ENCODE results near the gene SLC24A2. TPM values are rescaled to one million over a fixed set of nuclear protein-coding genes. Genes with fewer than 3 reads are reported as not detected.

The SLC24A2 gene
- polyA plus RNA-seq, 1 donor (not counting 4 experiments of a cell fraction or from before 2014, with no cell fraction given) = not detected

- Histone ChIP-seq H3K9me1 (ENCODE audit: control insufficient read depth, extremely low read depth, insufficient read depth, low read length) (no peaks in the 10 kb centered on the region), H3K4me1 (ENCODE audit: control insufficient read depth, extremely low read depth, insufficient read depth, low read length) (no peaks in the 10 kb centered on the region), H2AFZ (ENCODE audit: control insufficient read depth, low read length) (no peak overlapping the region), H3K9ac (ENCODE audit: control insufficient read depth, extremely low read depth, insufficient read depth, low read length) (no peak overlapping the region), H3K36me3 (ENCODE audit: control insufficient read depth in 2 of 2, extremely low read depth in 1 of 2, insufficient read depth in 2 of 2, low read length in 2 of 2) (no peaks in the 10 kb centered on the region), H3K79me2 (ENCODE audit: control insufficient read depth, insufficient read depth, low read length) (no peaks in the 10 kb centered on the region), H3K4me2 (ENCODE audit: control insufficient read depth, extremely low read depth, insufficient read depth, low read depth, low read length) (no peak overlapping the region), H3K27ac (ENCODE audit: control insufficient read depth, insufficient read depth, low read length) (no peak overlapping the region), H3K27me3 (ENCODE audit: control insufficient read depth, extremely low read depth, insufficient read depth, low read length) (no peaks in the 10 kb centered on the region), H3K9me3 (ENCODE audit: control insufficient read depth, low read depth, low read length) (no peaks in the 10 kb centered on the region), H4K20me1 (ENCODE audit: control insufficient read depth, extremely low read depth, insufficient read depth, low read length) (no peaks in the 10 kb centered on the region), H3K4me3 (ENCODE audit: control insufficient read depth in 2 of 3, extremely low read depth in 1 of 3, insufficient read depth in 2 of 3, low read depth in 1 of 3, low read length in 3 of 3) (no peak overlapping the region)
- DNase-seq (ENCODE audit: low read depth, low spot score) = no peak
- FAIRE-seq = no peak
- dilution Hi-C loops (cut with MboI; ENCODE audit: extremely low pct_ligation_motif_present, low sequenced_read_pairs) = no loop called here
- TF ChIP-seq CTCF (optimal IDR thresholded peaks at IDR 0.05 in 1 of 3, IDR thresholded peaks at IDR 0.05 in 1 of 3, conservative IDR thresholded peaks at IDR 0.05 in 1 of 3; ENCODE audit: extremely low read depth in 1 of 3, insufficient read depth in 2 of 3, low read length in 3 of 3) = no peak
- TF ChIP-seq EZH2 (IDR thresholded peaks at IDR 0.05; ENCODE audit: low read length) = no peak
These were observed 33.9 kb downstream of the SLC24A2 start for GRCh38 chr9:19754921-19755320.

- Histone ChIP-seq H3K4me2 (ENCODE audit: control insufficient read depth, extremely low read depth, insufficient read depth, low read depth, low read length) (peak overlapping the region; percentile 35), H3K9me3 (ENCODE audit: control insufficient read depth, low read depth, low read length) (no peaks in the 10 kb centered on the region), H3K9me1 (ENCODE audit: control insufficient read depth, extremely low read depth, insufficient read depth, low read length) (no peaks in the 10 kb centered on the region), H3K36me3 (ENCODE audit: control insufficient read depth in 2 of 2, extremely low read depth in 1 of 2, insufficient read depth in 2 of 2, low read length in 2 of 2) (no peaks in the 10 kb centered on the region), H3K27ac (ENCODE audit: control insufficient read depth, insufficient read depth, low read length) (peak overlapping the region; percentile 7), H3K9ac (ENCODE audit: control insufficient read depth, extremely low read depth, insufficient read depth, low read length) (no peak overlapping the region), H3K4me3 (ENCODE audit: control insufficient read depth in 2 of 3, extremely low read depth in 1 of 3, insufficient read depth in 2 of 3, low read depth in 1 of 3, low read length in 3 of 3) (no peak overlapping the region), H3K27me3 (ENCODE audit: control insufficient read depth, extremely low read depth, insufficient read depth, low read length) (no peaks in the 10 kb centered on the region), H3K4me1 (ENCODE audit: control insufficient read depth, extremely low read depth, insufficient read depth, low read length) (peaks cover 15% of the 10 kb centered on the region), H4K20me1 (ENCODE audit: control insufficient read depth, extremely low read depth, insufficient read depth, low read length) (no peaks in the 10 kb centered on the region), H3K79me2 (ENCODE audit: control insufficient read depth, insufficient read depth, low read length) (no peaks in the 10 kb centered on the region), H2AFZ (ENCODE audit: control insufficient read depth, low read length) (no peak overlapping the region)
- TF ChIP-seq CTCF (optimal IDR thresholded peaks at IDR 0.05 in 1 of 3, IDR thresholded peaks at IDR 0.05 in 1 of 3, conservative IDR thresholded peaks at IDR 0.05 in 1 of 3; ENCODE audit: extremely low read depth in 1 of 3, insufficient read depth in 2 of 3, low read length in 3 of 3) = no peak
- no peak for TF ChIP-seq EZH2 (IDR thresholded peaks at IDR 0.05; ENCODE audit: low read length)
- FAIRE-seq (peak; percentile 94), DNase-seq (ENCODE audit: low read depth, low spot score) (peak; percentile 21)
- dilution Hi-C loops (cut with MboI; ENCODE audit: extremely low pct_ligation_motif_present, low sequenced_read_pairs) = no loop called here
These were observed 40.3 kb downstream of the SLC24A2 start for GRCh38 chr9:19748278-19749126.

All from keratinocyte (primary cell).